Skeletal muscle tissue (tissue), 4 donors: Measurements from ENCODE around the gene EYA2. TPM values are rescaled to one million over a fixed set of nuclear protein-coding genes. Genes with fewer than 3 reads are reported as not detected.
"Not testable (repeated sequence)": the region's sequence is repeated elsewhere in the genome, so short reads cannot be mapped to it uniquely, and the experiment has no call there.

ENCODE experiments used
- H3K27ac ChIP-seq: one replicate; pipeline ENCODE4 v1.7.0; 2013; ENCODE audit warnings: mild to moderate bottlenecking, low read depth, low read length, inconsistent platforms
- H3K27me3 ChIP-seq, 3 donors: one replicate each; pipeline ENCODE4 v1.7.0; 2013; ENCODE audit warnings: low read length in 3 of 3; ENCODE audit not compliant: control insufficient read depth in 3 of 3, insufficient read depth in 3 of 3
- H3K36me3 ChIP-seq, 3 donors: one replicate each; pipeline ENCODE4 v1.7.0; 2013; ENCODE audit warnings: low read length in 3 of 3; ENCODE audit not compliant: control insufficient read depth in 3 of 3, insufficient read depth in 3 of 3
- H3K4me1 ChIP-seq, 3 donors: one replicate each; pipeline ENCODE4 v1.7.0; 2013; ENCODE audit warnings: low read length in 3 of 3, mild to moderate bottlenecking in 3 of 3; ENCODE audit not compliant: control insufficient read depth in 3 of 3, insufficient read depth in 3 of 3
- H3K4me3 ChIP-seq, 3 donors: one replicate each; pipeline ENCODE4 v1.7.0; 2013; ENCODE audit warnings: low read length in 3 of 3
- H3K9ac ChIP-seq, 3 donors: one replicate each; pipeline ENCODE4 v1.7.0; 2013; ENCODE audit warnings: low read length in 3 of 3, mild to moderate bottlenecking in 3 of 3, moderate library complexity in 2 of 3, low read depth in 1 of 3
- H3K9me3 ChIP-seq, 3 donors: one replicate each; pipeline ENCODE4 v1.7.0; 2013; ENCODE audit warnings: low read length in 3 of 3; ENCODE audit not compliant: control insufficient read depth in 3 of 3
- total RNA-seq: library from RNA; depleted of rRNA; stranded (reverse); fragments of >200 nt; gene quantifications from one replicate; pipeline ENCODE4 v1.2.3, GENCODE V29; 2014
- donor health status: Osteomylitis.

The EYA2 gene
- total RNA-seq, 1 donor from 2014 or later, result 1.0 TPM

- H3K27ac ChIP-seq, result no peak overlapping the region
Measured at GRCh38 chr20:47205577-47206123, 311.0 kb downstream of the EYA2 start.

GRCh38 chr20:47206552-47206951 lies 311.9 kb downstream of the EYA2 start:
- H3K27ac ChIP-seq, H3K9ac ChIP-seq, H3K4me3 ChIP-seq, H3K4me1 ChIP-seq, H3K27me3 ChIP-seq, H3K9me3 ChIP-seq: not testable (repeated sequence)
- peaks cover 23 to 25% (median 25%) of the 10 kb centered on the region in 3 donors for H3K36me3 ChIP-seq

More at GRCh38 chr20:47205577-47206123, 311.0 kb downstream of the EYA2 start:
- H3K4me3 ChIP-seq, result no peak overlapping the region
- peaks cover 16 to 17% (median 17%) of the 10 kb centered on the region in 3 donors for H3K36me3 ChIP-seq
- no peaks in the 10 kb centered on the region for H3K9me3 ChIP-seq
- H3K27me3 ChIP-seq, result no peaks in the 10 kb centered on the region
- peaks cover 3 to 5% (median 4%) of the 10 kb centered on the region in 3 donors for H3K4me1 ChIP-seq
- no peak overlapping the region for H3K9ac ChIP-seq

GRCh38 chr20:47206962-47207641 lies 312.5 kb downstream of the EYA2 start:
- Histone ChIP-seq H3K4me1 (peaks cover 3 to 5% (median 4%) of the 10 kb centered on the region in 3 donors), H3K36me3 (peaks cover 28 to 30% (median 30%) of the 10 kb centered on the region in 3 donors), H3K27ac (no peak overlapping the region)

GRCh38 chr20:47208534-47209174 lies 314.0 kb downstream of the EYA2 start:
- Histone ChIP-seq H3K9ac (no peak overlapping the region), H3K4me3 (no peak overlapping the region), H3K27ac (no peak overlapping the region), H3K27me3 (no peaks in the 10 kb centered on the region), H3K9me3 (no peaks in the 10 kb centered on the region), H3K4me1 (peaks cover 3 to 5% (median 4%) of the 10 kb centered on the region in 3 donors), H3K36me3 (peaks cover 36 to 44% (median 43%) of the 10 kb centered on the region in 3 donors)

More at GRCh38 chr20:47206962-47207641, 312.5 kb downstream of the EYA2 start:
- Histone ChIP-seq H3K9me3 (no peaks in the 10 kb centered on the region), H3K27me3 (no peaks in the 10 kb centered on the region), H3K9ac (no peak overlapping the region), H3K4me3 (no peak overlapping the region)

GRCh38 chr20:47209982-47210381 lies 315.3 kb downstream of the EYA2 start:
- no peak overlapping the region for H3K4me3 ChIP-seq
- H3K9ac ChIP-seq, result no peak overlapping the region
- H3K36me3 ChIP-seq, result peaks cover 39 to 50% (median 48%) of the 10 kb centered on the region in 3 donors
- H3K9me3 ChIP-seq, result no peaks in the 10 kb centered on the region
- no peak overlapping the region for H3K27ac ChIP-seq
- peaks cover 3 to 5% (median 4%) of the 10 kb centered on the region in 3 donors for H3K4me1 ChIP-seq
- H3K27me3 ChIP-seq, result no peaks in the 10 kb centered on the region

- H3K4me1 ChIP-seq, result peaks cover 1 to 2% (median 1%) of the 10 kb centered on the region in 3 donors
- no peak overlapping the region for H3K9ac ChIP-seq
- peaks cover 40 to 53% (median 48%) of the 10 kb centered on the region in 3 donors for H3K36me3 ChIP-seq
- no peaks in the 10 kb centered on the region for H3K9me3 ChIP-seq
- H3K27ac ChIP-seq, result no peak overlapping the region
- no peak overlapping the region for H3K4me3 ChIP-seq
- no peaks in the 10 kb centered on the region for H3K27me3 ChIP-seq
Measured at GRCh38 chr20:47210470-47210869, 315.8 kb downstream of the EYA2 start.

- H3K9ac ChIP-seq, result no peak overlapping the region
- H3K36me3 ChIP-seq, result peaks cover 45 to 57% (median 53%) of the 10 kb centered on the region in 3 donors
Measured at GRCh38 chr20:47211036-47211435, 316.4 kb downstream of the EYA2 start.

GRCh38 chr20:47212606-47213207 lies 318.1 kb downstream of the EYA2 start:
- Histone ChIP-seq H3K4me1 (no peaks in the 10 kb centered on the region), H3K27ac (no peak overlapping the region), H3K27me3 (no peaks in the 10 kb centered on the region), H3K9ac (no peak overlapping the region), H3K4me3 (no peak overlapping the region), H3K36me3 (peaks cover 48 to 64% (median 53%) of the 10 kb centered on the region in 3 donors), H3K9me3 (no peaks in the 10 kb centered on the region)

More at GRCh38 chr20:47211036-47211435, 316.4 kb downstream of the EYA2 start:
- H3K9me3 ChIP-seq, result no peaks in the 10 kb centered on the region
- no peaks in the 10 kb centered on the region for H3K4me1 ChIP-seq
- H3K27ac ChIP-seq, result no peak overlapping the region
- no peaks in the 10 kb centered on the region for H3K27me3 ChIP-seq
- no peak overlapping the region for H3K4me3 ChIP-seq

- no peaks in the 10 kb centered on the region for H3K9me3 ChIP-seq
- no peak overlapping the region for H3K4me3 ChIP-seq
- H3K9ac ChIP-seq, result no peak overlapping the region
- peaks cover 44 to 59% (median 54%) of the 10 kb centered on the region in 3 donors for H3K36me3 ChIP-seq
- no peaks in the 10 kb centered on the region for H3K4me1 ChIP-seq
- H3K27ac ChIP-seq, result no peak overlapping the region
- H3K27me3 ChIP-seq, result no peaks in the 10 kb centered on the region
Measured at GRCh38 chr20:47213966-47214365, 319.3 kb downstream of the EYA2 start.
